ENCODE data around the gene PPP3CB. TPM values are rescaled to one million over a fixed set of nuclear protein-coding genes. Genes with fewer than 3 reads are reported as not detected.
A peak's percentile ranks its signal among the peaks of the same experiment; 100 is the strongest.

PPP3CB gene
- total and polyA plus RNA-seq, 11 donors = 29.0 to 77.1 (median 62.3) TPM

- Histone ChIP-seq H3K9me3 (no peaks in the 10 kb centered on the region), H3K4me3 (no peak overlapping the region), H3K4me1 (peaks cover 0 to 28% (median 3%) of the 10 kb centered on the region in 12 donors), H3K27ac (no peak overlapping the region), H3K36me3 (peaks cover 0 to 34% (median 20%) of the 10 kb centered on the region in 9 donors), H3K27me3 (no peaks in the 10 kb centered on the region)
- ATAC-seq (no peak), DNase-seq (no peak)
- TF ChIP-seq CTCF (IDR thresholded peaks at IDR 0.05) = no peak
- TF ChIP-seq POLR2A (IDR thresholded peaks at IDR 0.05) = no peak
- intact Hi-C loops (cut with DNase I) = no loop called here
- WGBS, 4 donors = 91 to 98% (median 96%) methylated on average over 4 of the region's 4 CpGs
Observed at GRCh38 chr10:73486601-73487000, 9.2 kb downstream of the PPP3CB start.

- intact Hi-C loops (cut with DNase I) = no loop called here
- H3K36me3 ChIP-seq = peaks cover 0 to 29% (median 20%) of the 10 kb centered on the region in 9 donors
- H3K9me3 ChIP-seq = no peaks in the 10 kb centered on the region
- 39 to 67% (median 48%) methylated on average over 1 of the region's 1 CpG for WGBS, 4 donors
- no peak for ATAC-seq
- H3K4me3 ChIP-seq = no peak overlapping the region
- H3K4me1 ChIP-seq = peaks cover 0 to 25% (median 2%) of the 10 kb centered on the region in 12 donors
- no peak overlapping the region for H3K27ac ChIP-seq
- DNase-seq = no peak
- no peak for TF ChIP-seq POLR2A (IDR thresholded peaks at IDR 0.05)
- no peaks in the 10 kb centered on the region for H3K27me3 ChIP-seq
Observed at GRCh38 chr10:73485320-73485719, 10.5 kb downstream of the PPP3CB start.

- intact Hi-C loops (cut with DNase I) = no loop called here
- ATAC-seq = no peak
- no peak for DNase-seq
Observed at GRCh38 chr10:73480158-73480557, 15.7 kb downstream of the PPP3CB start.

GRCh38 chr10:73478636-73479035 is 17.2 kb downstream of the PPP3CB start:
- intact Hi-C loops (cut with DNase I) = no loop called here
- ATAC-seq (no peak), DNase-seq (no peak)
- H3K4me1 ChIP-seq = peaks cover 0 to 4% (median 0%) of the 10 kb centered on the region in 12 donors
- H3K27ac ChIP-seq = no peak overlapping the region
- WGBS, 4 donors = 84 to 88% (median 86%) methylated on average over 3 of the region's 3 CpGs
- no peaks in the 10 kb centered on the region for H3K9me3 ChIP-seq
- H3K27me3 ChIP-seq = no peaks in the 10 kb centered on the region
- H3K36me3 ChIP-seq = peaks cover 0 to 75% (median 69%) of the 10 kb centered on the region in 9 donors
- H3K4me3 ChIP-seq = no peak overlapping the region
- no peak for TF ChIP-seq CTCF (IDR thresholded peaks at IDR 0.05)
- TF ChIP-seq POLR2A (IDR thresholded peaks at IDR 0.05) = no peak

More at GRCh38 chr10:73480158-73480557, 15.7 kb downstream of the PPP3CB start:
- Histone ChIP-seq H3K9me3 (no peaks in the 10 kb centered on the region), H3K4me1 (peaks cover 0 to 7% (median 0%) of the 10 kb centered on the region in 12 donors), H3K27me3 (no peaks in the 10 kb centered on the region), H3K4me3 (no peak overlapping the region), H3K27ac (no peak overlapping the region), H3K36me3 (peaks cover 0 to 61% (median 56%) of the 10 kb centered on the region in 9 donors)
- 87 to 92% (median 90%) methylated on average over 7 of the region's 7 CpGs for WGBS, 4 donors
- TF ChIP-seq CTCF (IDR thresholded peaks at IDR 0.05) (no peak), POLR2A (IDR thresholded peaks at IDR 0.05) (no peak)

- DNase-seq (no peak), ATAC-seq (peak in 1 of 4 donors; percentile 58)
- no peak for TF ChIP-seq POLR2A (IDR thresholded peaks at IDR 0.05)
- TF ChIP-seq CTCF (IDR thresholded peaks at IDR 0.05) = no peak
- 47 to 51% (median 49%) methylated on average over 3 of the region's 3 CpGs for WGBS, 4 donors
- H3K4me1 ChIP-seq = peaks cover 0 to 23% (median 14%) of the 10 kb centered on the region in 12 donors
- intact Hi-C loops (cut with DNase I) = no loop called here
- no peak overlapping the region for H3K4me3 ChIP-seq
- H3K36me3 ChIP-seq = peaks cover 0 to 100% (median 97%) of the 10 kb centered on the region in 9 donors
- H3K27ac ChIP-seq = peak overlapping the region in 8 of 12 donors; percentile 7 to 74 (median 46)
- H3K27me3 ChIP-seq = no peaks in the 10 kb centered on the region
- no peaks in the 10 kb centered on the region for H3K9me3 ChIP-seq
Observed at GRCh38 chr10:73471226-73471625, 24.6 kb downstream of the PPP3CB start.

Data from heart left ventricle (tissue), 16 donors.